Gastroesophageal sphincter (tissue), 3 donors: ENCODE data around the gene CCDC107.

ENCODE experiments used
- EP300 ChIP-seq: sonication (generic); formaldehyde crosslinking; IDR thresholded peaks from one replicate; pipeline ENCODE4 v1.6.1; 2017; ENCODE audit warnings: antibody characterized with exemption, mild to moderate bottlenecking
- TF ChIP-seq, protein P1 (sequence below), 4 experiments: fragments of 200-600 bp in 2 of 4; fragments of 450-650 bp in 2 of 4; sonication (generic) in 1 of 4; IDR thresholded peaks; one replicate each; pipeline ENCODE4 v1.5.1; 2017 to 2019; ENCODE audit warnings: antibody characterized with exemption in 4 of 4, mild to moderate bottlenecking in 2 of 4, moderate library complexity in 2 of 4

DNA sequence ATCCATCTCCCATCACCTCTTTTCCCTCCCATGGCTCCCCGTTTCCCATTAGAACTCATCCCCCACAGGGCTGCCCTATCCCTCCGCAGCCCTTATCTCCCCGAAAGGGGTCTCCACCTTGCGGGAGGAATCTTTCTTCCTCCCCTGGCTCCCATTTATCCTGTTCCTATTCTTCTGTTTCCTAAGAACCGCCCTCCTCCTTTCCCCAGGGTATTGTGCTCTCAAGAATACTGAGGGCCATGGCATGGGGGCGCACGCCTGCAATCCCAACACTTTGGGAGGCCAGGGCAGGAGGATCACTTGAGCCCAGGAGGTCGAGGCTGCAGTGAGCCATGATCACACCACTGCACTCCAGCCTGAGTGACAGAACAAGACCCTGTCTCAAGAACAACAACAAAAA is 40.5 kb upstream of the CCDC107 start:
- TF ChIP-seq, protein P1, sequence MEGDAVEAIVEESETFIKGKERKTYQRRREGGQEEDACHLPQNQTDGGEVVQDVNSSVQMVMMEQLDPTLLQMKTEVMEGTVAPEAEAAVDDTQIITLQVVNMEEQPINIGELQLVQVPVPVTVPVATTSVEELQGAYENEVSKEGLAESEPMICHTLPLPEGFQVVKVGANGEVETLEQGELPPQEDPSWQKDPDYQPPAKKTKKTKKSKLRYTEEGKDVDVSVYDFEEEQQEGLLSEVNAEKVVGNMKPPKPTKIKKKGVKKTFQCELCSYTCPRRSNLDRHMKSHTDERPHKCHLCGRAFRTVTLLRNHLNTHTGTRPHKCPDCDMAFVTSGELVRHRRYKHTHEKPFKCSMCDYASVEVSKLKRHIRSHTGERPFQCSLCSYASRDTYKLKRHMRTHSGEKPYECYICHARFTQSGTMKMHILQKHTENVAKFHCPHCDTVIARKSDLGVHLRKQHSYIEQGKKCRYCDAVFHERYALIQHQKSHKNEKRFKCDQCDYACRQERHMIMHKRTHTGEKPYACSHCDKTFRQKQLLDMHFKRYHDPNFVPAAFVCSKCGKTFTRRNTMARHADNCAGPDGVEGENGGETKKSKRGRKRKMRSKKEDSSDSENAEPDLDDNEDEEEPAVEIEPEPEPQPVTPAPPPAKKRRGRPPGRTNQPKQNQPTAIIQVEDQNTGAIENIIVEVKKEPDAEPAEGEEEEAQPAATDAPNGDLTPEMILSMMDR (IDR thresholded peaks at IDR 0.05) = no peak
- no peak for TF ChIP-seq EP300
